Endothelial cell of umbilical vein (primary cell): ENCODE measurements around the gene NR2C2. TPM values are rescaled to one million over a fixed set of nuclear protein-coding genes. Genes with fewer than 3 reads are reported as not detected.

Experiments
- BruUV-seq: library from RNA; stranded (reverse); fragments of 400-500 nt; replicated peaks from 2 replicates; lab custom pipeline; 2021; lab: Mats Ljungman, UMichigan
- CTCF ChIA-PET: fragments of 300-600, 350-600 bp; sonication (Branson Sonifier 250); formaldehyde crosslinking; loops from one replicate; lab custom pipeline; 2021; ENCODE audit warnings: antibody characterized with exemption, inconsistent platforms; lab: Charles Lee
- POLR2A ChIA-PET: fragments of 300-600, 350-600 bp; sonication (Branson Sonifier 250); formaldehyde crosslinking; loops from one replicate; lab custom pipeline; 2021; ENCODE audit warnings: antibody characterized with exemption, inconsistent platforms; lab: Charles Lee
- DNase-seq: peaks from one replicate; pipeline ENCODE4 v3.0.0-alpha.2; 2011; ENCODE audit warnings: low read depth, low spot score
- FAIRE-seq: peaks from 2 replicates; lab custom pipeline; 2011; peaks lifted over from hg19 to GRCh38; lab: Jason Lieb, UNC
- H2AFZ ChIP-seq: 2 replicates; pipeline ENCODE4 v1.6.0; 2012; ENCODE audit warnings: low read depth, low read length, control low read depth, inconsistent platforms
- H3K27ac ChIP-seq: 2 replicates; pipeline ENCODE4 v1.5.1; 2011; ENCODE audit warnings: low read depth, mild to moderate bottlenecking, control low read depth, low read length, moderate library complexity; ENCODE audit not compliant: insufficient read depth
- H3K27me3 ChIP-seq, 2 experiments: 2 replicates each; pipeline versions ENCODE4 v1.6.0 to v1.6.1; 2011; ENCODE audit warnings: low read length in 2 of 2, mixed read lengths in 1 of 2; ENCODE audit not compliant: control insufficient read depth in 2 of 2, insufficient read depth in 2 of 2
- H3K36me3 ChIP-seq, 2 experiments: 2 replicates in 1 of 2; 3 replicates in 1 of 2; pipeline ENCODE4 v1.5.1; 2011; ENCODE audit warnings: low read length in 2 of 2, mild to moderate bottlenecking in 1 of 2, moderate library complexity in 1 of 2; ENCODE audit not compliant: control insufficient read depth in 2 of 2, insufficient read depth in 2 of 2; ENCODE audit errors: extremely low read depth in 1 of 2
- H3K4me1 ChIP-seq: 3 replicates; pipeline ENCODE4 v1.5.1; 2011; ENCODE audit warnings: mild to moderate bottlenecking, low read length; ENCODE audit not compliant: control insufficient read depth, insufficient read depth; ENCODE audit errors: extremely low read depth
- H3K4me2 ChIP-seq: 2 replicates; pipeline ENCODE4 v1.6.1; 2011; ENCODE audit warnings: low read length, control low read depth, mixed read lengths; ENCODE audit not compliant: insufficient read depth
- H3K4me3 ChIP-seq, 3 experiments: fragments of 200-600 bp in 1 of 3; sonication (generic), shearing (Covaris generic) in 1 of 3; replicated peaks in 1 of 3; 2 replicates each; pipeline ENCODE4 v1.5.1; 2011 to 2016; ENCODE audit warnings: control low read depth in 3 of 3, low read length in 3 of 3, mild to moderate bottlenecking in 2 of 3, inconsistent platforms in 1 of 3, low read depth in 1 of 3, moderate library complexity in 1 of 3; ENCODE audit not compliant: insufficient read depth in 1 of 3
- H3K79me2 ChIP-seq: 2 replicates; pipeline ENCODE4 v1.6.0; 2012; ENCODE audit warnings: low read length, inconsistent platforms; ENCODE audit not compliant: control insufficient read depth, insufficient read depth
- H3K9ac ChIP-seq: replicated peaks from 2 replicates; pipeline ENCODE3; 2011; ENCODE audit warnings: low read length, control low read depth; ENCODE audit not compliant: insufficient read depth; ENCODE audit errors: extremely low read depth
- H3K9me1 ChIP-seq: replicated peaks from 3 replicates; pipeline ENCODE4 v1.6.0; 2011; ENCODE audit warnings: mild to moderate bottlenecking, low read length; ENCODE audit not compliant: control insufficient read depth, insufficient read depth; ENCODE audit errors: extremely low read depth
- H3K9me3 ChIP-seq: replicated peaks from 2 replicates; pipeline ENCODE4 v1.5.1; 2012; ENCODE audit warnings: low read length, inconsistent platforms; ENCODE audit not compliant: control insufficient read depth, insufficient read depth
- H4K20me1 ChIP-seq: replicated peaks from 2 replicates; pipeline ENCODE3; 2011; ENCODE audit warnings: mild to moderate bottlenecking, low read length; ENCODE audit not compliant: control insufficient read depth, insufficient read depth; ENCODE audit errors: extremely low read depth
- EZH2 ChIP-seq: IDR thresholded peaks from 2 replicates; pipeline ENCODE4 v1.6.1; 2012; ENCODE audit warnings: borderline replicate concordance, low read depth, mild to moderate bottlenecking, moderate library complexity, low read length, inconsistent platforms; ENCODE audit not compliant: severe bottlenecking
- GATA2 ChIP-seq: IDR thresholded peaks from 2 replicates; pipeline ENCODE4 v1.7.0; 2011; ENCODE audit warnings: low read depth, mild to moderate bottlenecking, moderate library complexity, mixed read lengths, low read length; ENCODE audit not compliant: insufficient read length, insufficient read depth
- JUN ChIP-seq: IDR thresholded peaks from 2 replicates; pipeline ENCODE4 v1.6.1; 2011; ENCODE audit warnings: borderline replicate concordance, low read depth; ENCODE audit not compliant: insufficient read length, insufficient read depth
- MYC ChIP-seq: IDR thresholded peaks from one replicate; pipeline ENCODE4 v1.6.1; 2011; ENCODE audit warnings: mild to moderate bottlenecking, low read depth, low read length
- POLR2A ChIP-seq: IDR thresholded peaks from 2 replicates; pipeline ENCODE4 v1.6.1; 2012; ENCODE audit warnings: low read depth, mild to moderate bottlenecking, control low read depth, low read length
- POLR2AphosphoS5 ChIP-seq: IDR thresholded peaks from 2 replicates; pipeline ENCODE4 v1.6.1; 2012; ENCODE audit warnings: low read depth, mild to moderate bottlenecking, control low read depth, low read length, moderate library complexity; ENCODE audit not compliant: insufficient read depth
- dilution Hi-C: fragments of 300-500 bp; cut with MboI; formaldehyde crosslinking; loops from one replicate; pipeline ENCODE4 v1.15.0; 2019; ENCODE audit warnings: low sequenced_read_pairs; ENCODE audit not compliant: extremely low pct_ligation_motif_present
- intact Hi-C: fragments of 100-400 bp; cut with micrococcal nuclease; formaldehyde crosslinking; loops from one replicate; pipeline ENCODE4 v1.10.0; 2022
- polyA plus RNA-seq, 4 experiments: library from polyadenylated mRNA; depleted of rRNA in 3 of 4; stranded (reverse) in 3 of 4; unstranded in 1 of 4; fragments of >200 nt; gene quantifications; 2 replicates each; pipeline versions ENCODE4 v1.2.1 to v1.2.3, GENCODE V29; 2011 to 2012; ENCODE audit warnings: missing spikeins in 1 of 4
- total RNA-seq: library from RNA; stranded (reverse); gene quantifications from 2 replicates; pipeline ENCODE4 v1.2.3, GENCODE V29; 2021
- TF ChIP-seq, protein P1 (sequence below): IDR thresholded peaks from 2 replicates; pipeline ENCODE4 v1.6.1; 2011; ENCODE audit not compliant: insufficient read depth, insufficient read length
- TF ChIP-seq, protein P2 (sequence below), 2 donors: IDR thresholded peaks; 1 replicate in 1 of 2; 2 replicates in 1 of 2; pipeline ENCODE4 v1.5.1; 2011; ENCODE audit warnings: low read length in 2 of 2, mild to moderate bottlenecking in 2 of 2, moderate library complexity in 2 of 2, control low read depth in 1 of 2, inconsistent platforms in 1 of 2, low read depth in 1 of 2; ENCODE audit not compliant: insufficient read depth in 1 of 2; ENCODE audit errors: extremely low read depth in 1 of 2

NR2C2 gene
- total and polyA plus RNA-seq, 2 donors (not counting 3 experiments of a cell fraction or from before 2014, with no cell fraction given) = 20.3 to 59.8 TPM

DNA sequence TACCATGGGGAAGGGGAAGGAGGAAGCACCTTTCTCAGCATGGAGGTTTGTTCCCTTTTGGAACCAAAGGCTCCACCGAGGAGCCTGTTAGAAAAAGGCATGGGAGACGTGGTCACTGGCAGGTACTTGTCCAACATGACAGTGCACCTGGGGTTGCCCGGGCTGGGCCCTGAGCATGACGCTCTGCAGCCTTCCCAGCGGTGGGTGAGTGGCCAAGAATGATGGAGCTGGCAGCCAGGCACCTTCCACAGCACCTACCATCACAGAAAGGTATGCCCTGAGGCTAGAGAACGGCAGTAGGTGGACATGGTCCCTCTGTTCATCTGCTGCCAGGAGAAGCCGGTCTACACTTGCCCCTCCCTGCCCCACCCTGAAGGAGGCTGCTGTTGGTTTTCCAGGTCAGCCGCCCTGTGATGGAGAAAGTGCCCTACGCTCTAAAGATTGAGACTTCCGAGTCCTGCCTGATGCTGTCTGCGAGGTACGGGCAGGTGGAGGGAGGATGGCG is 29.0 kb upstream of the NR2C2 start:
- Histone ChIP-seq H3K27me3 (no peaks in the 10 kb centered on the region), H3K9ac (no peak overlapping the region), H3K79me2 (no peaks in the 10 kb centered on the region), H2AFZ (no peak overlapping the region), H3K4me3 (no peak overlapping the region), H3K36me3 (peaks cover 2 to 62% of the 10 kb centered on the region in 2 experiments), H3K9me1 (no peaks in the 10 kb centered on the region), H3K4me1 (peaks cover 4% of the 10 kb centered on the region), H3K4me2 (no peak overlapping the region), H3K27ac (no peak overlapping the region), H4K20me1 (no peaks in the 10 kb centered on the region), H3K9me3 (no peaks in the 10 kb centered on the region)
- DNase-seq = no peak
- no peak for FAIRE-seq
- dilution Hi-C loops (no loop called here), intact Hi-C loops (no loop called here)
- ChIA-PET CTCF (interaction anchor here (7.3 kb wide), 1 partner anchor 244 kb away, joined by 77 read pairs; the partner anchor contains the start of gene C3orf20), POLR2A (no interaction called here)
- BruUV-seq = no TSS peak
- TF ChIP-seq, protein P1, sequence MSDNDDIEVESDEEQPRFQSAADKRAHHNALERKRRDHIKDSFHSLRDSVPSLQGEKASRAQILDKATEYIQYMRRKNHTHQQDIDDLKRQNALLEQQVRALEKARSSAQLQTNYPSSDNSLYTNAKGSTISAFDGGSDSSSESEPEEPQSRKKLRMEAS = no peak
- TF ChIP-seq POLR2A = no peak
- no peak for TF ChIP-seq JUN
- TF ChIP-seq, protein P2, sequence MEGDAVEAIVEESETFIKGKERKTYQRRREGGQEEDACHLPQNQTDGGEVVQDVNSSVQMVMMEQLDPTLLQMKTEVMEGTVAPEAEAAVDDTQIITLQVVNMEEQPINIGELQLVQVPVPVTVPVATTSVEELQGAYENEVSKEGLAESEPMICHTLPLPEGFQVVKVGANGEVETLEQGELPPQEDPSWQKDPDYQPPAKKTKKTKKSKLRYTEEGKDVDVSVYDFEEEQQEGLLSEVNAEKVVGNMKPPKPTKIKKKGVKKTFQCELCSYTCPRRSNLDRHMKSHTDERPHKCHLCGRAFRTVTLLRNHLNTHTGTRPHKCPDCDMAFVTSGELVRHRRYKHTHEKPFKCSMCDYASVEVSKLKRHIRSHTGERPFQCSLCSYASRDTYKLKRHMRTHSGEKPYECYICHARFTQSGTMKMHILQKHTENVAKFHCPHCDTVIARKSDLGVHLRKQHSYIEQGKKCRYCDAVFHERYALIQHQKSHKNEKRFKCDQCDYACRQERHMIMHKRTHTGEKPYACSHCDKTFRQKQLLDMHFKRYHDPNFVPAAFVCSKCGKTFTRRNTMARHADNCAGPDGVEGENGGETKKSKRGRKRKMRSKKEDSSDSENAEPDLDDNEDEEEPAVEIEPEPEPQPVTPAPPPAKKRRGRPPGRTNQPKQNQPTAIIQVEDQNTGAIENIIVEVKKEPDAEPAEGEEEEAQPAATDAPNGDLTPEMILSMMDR (IDR thresholded peaks at IDR 0.05; ENCODE audit: extremely low read depth in 1 of 2, insufficient read depth in 1 of 2, low read depth in 1 of 2, low read length in 2 of 2) = no peak
- no peak for TF ChIP-seq MYC
- no peak for TF ChIP-seq GATA2
- TF ChIP-seq EZH2 = no peak
- no peak for TF ChIP-seq POLR2AphosphoS5
